A549 (cell line): ENCODE results near the gene ZDHHC19. TPM values are rescaled to one million over a fixed set of nuclear protein-coding genes. Genes with fewer than 3 reads are reported as not detected.

Source experiments
- ATAC-seq, 2 experiments: fragments of 200-7000 bp in 1 of 2; fragments of >200 bp in 1 of 2; cut with Nextera tagmentation in 1 of 2; cut with Tn5 transposase in 1 of 2; 3 replicates each; pipeline versions ENCODE4 v1.8.0 to v1.9.1; 2018 to 2020; ENCODE audit warnings: mild to moderate bottlenecking in 1 of 2, moderate library complexity in 1 of 2
- CTCF ChIA-PET: fragments of 300-600 bp; sonication (Branson Sonifier 250); formaldehyde crosslinking; extraction: SDS; loops from one replicate; lab custom pipeline; 2021; ENCODE audit warnings: antibody characterized with exemption, inconsistent platforms; lab: Yijun Ruan, JAX
- POLR2A ChIA-PET: fragments of 350-600 bp; formaldehyde crosslinking; extraction: SDS; loops from one replicate; lab custom pipeline; 2021; ENCODE audit warnings: antibody characterized with exemption, inconsistent platforms; lab: Yijun Ruan, JAX
- DNase-seq, 2 experiments: peaks; one replicate each; pipeline versions ENCODE4 v3.0.0 to v3.0.0-alpha.2; 2011 to 2016; ENCODE audit warnings: low read depth in 1 of 2, low spot score in 1 of 2
- FAIRE-seq: peaks from 2 replicates; lab custom pipeline; 2011; peaks lifted over from hg19 to GRCh38; lab: Jason Lieb, UNC
- H3K27ac ChIP-seq, 2 experiments: fragments of >200 bp; sonication (Bioruptor Twin); formaldehyde crosslinking; 3 replicates each; pipeline ENCODE4 v1.5.1; 2016 to 2017
- H3K4me1 ChIP-seq: fragments of >200 bp; sonication (Bioruptor Twin); formaldehyde crosslinking; 3 replicates; pipeline ENCODE4 v1.6.1; 2016
- H3K4me2 ChIP-seq: fragments of >200 bp; sonication (Bioruptor Twin); formaldehyde crosslinking; 3 replicates; pipeline ENCODE4 v1.6.1; 2016
- H3K4me3 ChIP-seq: fragments of >200 bp; sonication (Bioruptor Twin); formaldehyde crosslinking; 3 replicates; pipeline ENCODE4 v1.5.1; 2016
- H3K9me3 ChIP-seq: fragments of >200 bp; sonication (Bioruptor Twin); formaldehyde crosslinking; 3 replicates; pipeline ENCODE4 v1.6.1; 2016
- CBX2 ChIP-seq: fragments of 200-600 bp; sonication (generic); IDR thresholded peaks from 2 replicates; pipeline ENCODE4 v1.6.1; 2016; ENCODE audit warnings: low read depth, mild to moderate bottlenecking, borderline replicate concordance
- CBX8 ChIP-seq: fragments of 200-600 bp; sonication (generic); IDR thresholded peaks from 2 replicates; pipeline ENCODE4 v1.6.1; 2016
- CHD2 ChIP-seq: fragments of 150-350 bp; IDR thresholded peaks from 2 replicates; pipeline ENCODE4 v1.6.1; 2014; ENCODE audit warnings: low read length; ENCODE audit not compliant: partially characterized antibody
- EHMT2 ChIP-seq: fragments of 200-600 bp; sonication (generic); IDR thresholded peaks from 2 replicates; pipeline ENCODE4 v1.6.1; 2016; ENCODE audit warnings: antibody characterized with exemption, low read depth, mild to moderate bottlenecking, moderate library complexity
- FOSL2 ChIP-seq, 2 experiments: fragments of 450-650 bp in 1 of 2; fragments of >200 bp in 1 of 2; sonication (Bioruptor Twin) in 1 of 2; formaldehyde crosslinking; IDR thresholded peaks; 2 replicates each; pipeline versions ENCODE4 v1.5.0 to v1.6.1; 2016 to 2020; ENCODE audit warnings: mild to moderate bottlenecking in 1 of 2, moderate library complexity in 1 of 2
- GATA3 ChIP-seq: IDR thresholded peaks from 2 replicates; pipeline ENCODE4 v1.6.1; 2012; ENCODE audit warnings: borderline replicate concordance
- HDAC2 ChIP-seq: fragments of 200-600 bp; sonication (generic); IDR thresholded peaks from 2 replicates; pipeline ENCODE4 v1.6.1; 2016
- HEYL ChIP-seq: fragments of 250-450 bp; sonication (Bioruptor Pico); IDR thresholded peaks from 2 replicates; pipeline ENCODE4 v1.8.0; 2021; ENCODE audit warnings: mild to moderate bottlenecking, moderate library complexity
- HOXA7 ChIP-seq: fragments of 250-450 bp; sonication (Bioruptor Pico); IDR thresholded peaks from 2 replicates; pipeline ENCODE4 v1.5.0; 2020; ENCODE audit warnings: mild to moderate bottlenecking, moderate library complexity
- HOXB13 ChIP-seq: fragments of 250-450 bp; sonication (Bioruptor Pico); IDR thresholded peaks from 2 replicates; pipeline ENCODE4 v1.5.0; 2020; ENCODE audit warnings: low read depth, mild to moderate bottlenecking, moderate library complexity
- JUN ChIP-seq, 2 experiments: fragments of >200 bp; sonication (Bioruptor Twin); formaldehyde crosslinking; IDR thresholded peaks; 2 replicates in 1 of 2; 3 replicates in 1 of 2; pipeline ENCODE4 v1.6.1; 2016 to 2017
- KDM1A ChIP-seq: fragments of 200-600 bp; sonication (generic); IDR thresholded peaks from 2 replicates; pipeline ENCODE4 v1.6.1; 2016; ENCODE audit warnings: low read depth, mild to moderate bottlenecking
- MAFK ChIP-seq: fragments of 450-650 bp; IDR thresholded peaks from 2 replicates; pipeline ENCODE4 v1.6.1; 2014; ENCODE audit not compliant: partially characterized antibody
- NR3C1 ChIP-seq: fragments of >200 bp; sonication (Bioruptor Twin); formaldehyde crosslinking; IDR thresholded peaks from 3 replicates; pipeline ENCODE4 v1.6.1; 2017
- PHF8 ChIP-seq: fragments of 200-600 bp; sonication (generic); IDR thresholded peaks from 2 replicates; pipeline ENCODE4 v1.6.1; 2016; ENCODE audit warnings: low read depth, mild to moderate bottlenecking, antibody characterized with exemption, moderate library complexity, borderline replicate concordance
- POLR2A ChIP-seq: IDR thresholded peaks from 2 replicates; pipeline ENCODE4 v1.6.1; 2012; ENCODE audit warnings: mild to moderate bottlenecking, low read length
- RARB ChIP-seq: fragments of 250-450 bp; sonication (Bioruptor Pico); IDR thresholded peaks from 2 replicates; pipeline ENCODE4 v1.8.0; 2021; ENCODE audit warnings: mild to moderate bottlenecking, moderate library complexity
- RCOR1 ChIP-seq: fragments of 150-350 bp; IDR thresholded peaks from 2 replicates; pipeline ENCODE4 v1.6.1; 2014; ENCODE audit warnings: antibody characterized with exemption, low read length, low read depth
- RNF2 ChIP-seq: fragments of 200-600 bp; sonication (generic); IDR thresholded peaks from 2 replicates; pipeline ENCODE4 v1.6.1; 2016; ENCODE audit warnings: low read depth, mild to moderate bottlenecking, antibody characterized with exemption, moderate library complexity, borderline replicate concordance
- SREBF2 ChIP-seq: fragments of 450-650 bp; IDR thresholded peaks from 2 replicates; pipeline ENCODE4 v1.6.1; 2014; ENCODE audit warnings: mild to moderate bottlenecking, moderate library complexity
- TP53 ChIP-seq: fragments of 250-450 bp; sonication (Bioruptor Pico); IDR thresholded peaks from 2 replicates; pipeline ENCODE4 v1.5.0; 2021; ENCODE audit warnings: mild to moderate bottlenecking, moderate library complexity
- ZC3H11A ChIP-seq: fragments of 450-650 bp; IDR thresholded peaks from 2 replicates; pipeline ENCODE4 v1.6.1; 2014; ENCODE audit warnings: antibody characterized with exemption, mild to moderate bottlenecking
- WGBS: methylation state at CpG from one replicate; pipeline ENCODE4 v1.1.6; 2017; ENCODE audit errors: missing lambda C conversion rate; 5-methylcytosine and 5-hydroxymethylcytosine counted together
- polyA plus RNA-seq, 4 experiments: library from polyadenylated mRNA; depleted of rRNA in 3 of 4; stranded (reverse); fragments of >200 nt; fragmentation: RNase III in 1 of 4; extraction: RNeasy Plus Mini Kit Qiagen cat#74134 plus additional on column Dnase treatment in 1 of 4; gene quantifications; 2 replicates in 3 of 4; 3 replicates in 1 of 4; pipeline ENCODE4 v1.2.3, GENCODE V29; 2011 to 2017
- TF ChIP-seq, protein P1 (sequence below): fragments of >200 bp; sonication (Bioruptor Twin); formaldehyde crosslinking; IDR thresholded peaks from 3 replicates; pipeline ENCODE4 v1.5.1; 2016
- TF ChIP-seq, protein P2 (sequence below): fragments of 250-450 bp; sonication (Bioruptor Pico); IDR thresholded peaks from 2 replicates; pipeline ENCODE4 v1.5.0; 2020; ENCODE audit warnings: low read depth, mild to moderate bottlenecking, moderate library complexity
- TF ChIP-seq, protein P3 (sequence below): fragments of 200-600 bp; sonication (generic); IDR thresholded peaks from 2 replicates; pipeline ENCODE4 v1.6.1; 2016; ENCODE audit warnings: antibody characterized with exemption, mild to moderate bottlenecking, moderate library complexity
- TF ChIP-seq, protein P4 (sequence below): fragments of 150-350 bp; IDR thresholded peaks from 2 replicates; pipeline ENCODE4 v1.6.1; 2014; ENCODE audit warnings: low read depth, mild to moderate bottlenecking, low read length

Gene ZDHHC19
- polyA plus RNA-seq, 2 of the 4 experiments (the other 2 are of a cell fraction): 0.15 TPM; not detected in 1

DNA sequence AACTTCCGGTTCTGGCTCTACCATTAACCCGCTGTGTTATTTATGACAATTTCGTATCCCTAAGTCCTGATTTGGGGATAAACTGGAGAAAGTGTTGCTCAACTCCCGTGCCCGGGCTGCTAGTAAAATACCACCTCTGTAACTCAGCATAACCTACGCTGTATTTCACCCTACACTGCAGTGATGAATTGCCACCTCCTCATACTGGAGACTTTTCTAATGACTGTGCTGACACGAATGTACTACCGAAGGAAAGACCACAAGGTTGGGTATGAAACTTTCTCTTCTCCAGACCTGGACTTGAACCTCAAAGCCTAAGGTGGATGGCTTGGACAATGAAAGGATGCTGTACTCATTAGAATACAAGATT is 21.7 kb upstream of the ZDHHC19 start:
- no peak overlapping the region for H3K4me3 ChIP-seq
- ChIA-PET CTCF (no interaction called here), POLR2A (no interaction called here)
- H3K9me3 ChIP-seq: no peaks in the 10 kb centered on the region
- DNase-seq (no peak), ATAC-seq (no peak), FAIRE-seq (no peak)
- no peaks in the 10 kb centered on the region for H3K4me1 ChIP-seq
- H3K27ac ChIP-seq: no peak overlapping the region
- no peak overlapping the region for H3K4me2 ChIP-seq
- TF ChIP-seq MAFK (no peak), CHD2 (no peak), POLR2A (no peak), RARB (CRISPR knock-in tag) (no peak), KDM1A (no peak), RCOR1 (no peak), SREBF2 (no peak), NR3C1 (no peak), CBX8 (no peak), EHMT2 (no peak)
- TF ChIP-seq, protein P1, sequence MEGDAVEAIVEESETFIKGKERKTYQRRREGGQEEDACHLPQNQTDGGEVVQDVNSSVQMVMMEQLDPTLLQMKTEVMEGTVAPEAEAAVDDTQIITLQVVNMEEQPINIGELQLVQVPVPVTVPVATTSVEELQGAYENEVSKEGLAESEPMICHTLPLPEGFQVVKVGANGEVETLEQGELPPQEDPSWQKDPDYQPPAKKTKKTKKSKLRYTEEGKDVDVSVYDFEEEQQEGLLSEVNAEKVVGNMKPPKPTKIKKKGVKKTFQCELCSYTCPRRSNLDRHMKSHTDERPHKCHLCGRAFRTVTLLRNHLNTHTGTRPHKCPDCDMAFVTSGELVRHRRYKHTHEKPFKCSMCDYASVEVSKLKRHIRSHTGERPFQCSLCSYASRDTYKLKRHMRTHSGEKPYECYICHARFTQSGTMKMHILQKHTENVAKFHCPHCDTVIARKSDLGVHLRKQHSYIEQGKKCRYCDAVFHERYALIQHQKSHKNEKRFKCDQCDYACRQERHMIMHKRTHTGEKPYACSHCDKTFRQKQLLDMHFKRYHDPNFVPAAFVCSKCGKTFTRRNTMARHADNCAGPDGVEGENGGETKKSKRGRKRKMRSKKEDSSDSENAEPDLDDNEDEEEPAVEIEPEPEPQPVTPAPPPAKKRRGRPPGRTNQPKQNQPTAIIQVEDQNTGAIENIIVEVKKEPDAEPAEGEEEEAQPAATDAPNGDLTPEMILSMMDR: no peak
- TF ChIP-seq, protein P2, sequence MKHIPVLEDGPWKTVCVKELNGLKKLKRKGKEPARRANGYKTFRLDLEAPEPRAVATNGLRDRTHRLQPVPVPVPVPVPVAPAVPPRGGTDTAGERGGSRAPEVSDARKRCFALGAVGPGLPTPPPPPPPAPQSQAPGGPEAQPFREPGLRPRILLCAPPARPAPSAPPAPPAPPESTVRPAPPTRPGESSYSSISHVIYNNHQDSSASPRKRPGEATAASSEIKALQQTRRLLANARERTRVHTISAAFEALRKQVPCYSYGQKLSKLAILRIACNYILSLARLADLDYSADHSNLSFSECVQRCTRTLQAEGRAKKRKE (CRISPR knock-in tag): no peak
- TF ChIP-seq, protein P3, sequence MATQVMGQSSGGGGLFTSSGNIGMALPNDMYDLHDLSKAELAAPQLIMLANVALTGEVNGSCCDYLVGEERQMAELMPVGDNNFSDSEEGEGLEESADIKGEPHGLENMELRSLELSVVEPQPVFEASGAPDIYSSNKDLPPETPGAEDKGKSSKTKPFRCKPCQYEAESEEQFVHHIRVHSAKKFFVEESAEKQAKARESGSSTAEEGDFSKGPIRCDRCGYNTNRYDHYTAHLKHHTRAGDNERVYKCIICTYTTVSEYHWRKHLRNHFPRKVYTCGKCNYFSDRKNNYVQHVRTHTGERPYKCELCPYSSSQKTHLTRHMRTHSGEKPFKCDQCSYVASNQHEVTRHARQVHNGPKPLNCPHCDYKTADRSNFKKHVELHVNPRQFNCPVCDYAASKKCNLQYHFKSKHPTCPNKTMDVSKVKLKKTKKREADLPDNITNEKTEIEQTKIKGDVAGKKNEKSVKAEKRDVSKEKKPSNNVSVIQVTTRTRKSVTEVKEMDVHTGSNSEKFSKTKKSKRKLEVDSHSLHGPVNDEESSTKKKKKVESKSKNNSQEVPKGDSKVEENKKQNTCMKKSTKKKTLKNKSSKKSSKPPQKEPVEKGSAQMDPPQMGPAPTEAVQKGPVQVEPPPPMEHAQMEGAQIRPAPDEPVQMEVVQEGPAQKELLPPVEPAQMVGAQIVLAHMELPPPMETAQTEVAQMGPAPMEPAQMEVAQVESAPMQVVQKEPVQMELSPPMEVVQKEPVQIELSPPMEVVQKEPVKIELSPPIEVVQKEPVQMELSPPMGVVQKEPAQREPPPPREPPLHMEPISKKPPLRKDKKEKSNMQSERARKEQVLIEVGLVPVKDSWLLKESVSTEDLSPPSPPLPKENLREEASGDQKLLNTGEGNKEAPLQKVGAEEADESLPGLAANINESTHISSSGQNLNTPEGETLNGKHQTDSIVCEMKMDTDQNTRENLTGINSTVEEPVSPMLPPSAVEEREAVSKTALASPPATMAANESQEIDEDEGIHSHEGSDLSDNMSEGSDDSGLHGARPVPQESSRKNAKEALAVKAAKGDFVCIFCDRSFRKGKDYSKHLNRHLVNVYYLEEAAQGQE: no peak
- 94% methylated on average over 8 of the region's 8 CpGs for WGBS

DNA sequence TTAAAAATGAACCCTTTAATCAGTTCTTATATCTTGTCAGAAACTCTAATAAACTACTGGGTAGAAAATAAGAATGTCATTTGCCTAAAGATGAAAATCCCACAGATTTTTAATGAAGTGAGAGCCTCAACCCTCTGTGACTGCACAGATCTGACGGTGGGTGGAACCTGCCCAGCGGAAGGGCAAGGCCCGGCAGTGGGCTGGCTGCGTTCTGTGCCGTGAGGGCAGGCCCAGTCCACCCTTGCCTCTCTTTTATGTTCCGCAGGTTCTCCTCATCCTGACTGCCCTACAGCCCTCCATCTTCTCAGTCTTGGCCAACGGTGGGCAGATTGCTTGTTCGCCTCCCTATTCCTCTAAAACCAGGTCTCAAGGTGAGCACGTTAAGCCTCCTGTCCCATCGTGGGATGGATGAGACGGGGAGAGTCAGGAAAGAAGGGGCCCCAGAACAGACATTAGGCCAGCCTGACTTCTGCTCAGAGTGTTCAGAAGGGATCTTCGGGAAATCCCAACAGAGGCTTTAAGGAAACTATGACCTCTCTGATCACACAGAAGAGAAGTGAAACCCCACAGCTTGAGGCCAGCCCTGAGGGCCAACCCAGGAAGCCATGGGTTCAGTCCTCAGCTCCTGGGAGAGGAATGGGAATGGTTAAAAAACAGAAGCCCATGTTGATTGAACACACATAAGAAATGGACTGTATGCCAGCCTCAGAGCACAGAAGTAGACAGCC is 21.1 kb upstream of the ZDHHC19 start:
- H3K4me2 ChIP-seq: no peak overlapping the region
- no peaks in the 10 kb centered on the region for H3K4me1 ChIP-seq
- ATAC-seq: no peak
- H3K4me3 ChIP-seq: no peak overlapping the region
- FAIRE-seq: no peak
- no peaks in the 10 kb centered on the region for H3K9me3 ChIP-seq
- CTCF ChIA-PET: no interaction called here
- POLR2A ChIA-PET: no interaction called here
- 97% methylated on average over 12 of the region's 12 CpGs for WGBS
- no peak for DNase-seq
- no peak overlapping the region for H3K27ac ChIP-seq
- TF ChIP-seq MAFK (no peak), ZC3H11A (no peak), CBX2 (no peak), HOXB13 (CRISPR knock-in tag) (no peak), SREBF2 (no peak), EHMT2 (no peak), GATA3 (no peak), TP53 (no peak), HEYL (no peak), JUN (IDR thresholded peaks at IDR 0.05) (no peak), RNF2 (no peak), HDAC2 (no peak), PHF8 (no peak), HOXA7 (CRISPR knock-in tag) (no peak), FOSL2 (IDR thresholded peaks at IDR 0.05) (no peak), FOSL2 (CRISPR knock-in tag; IDR thresholded peaks at IDR 0.05) (no peak)
- TF ChIP-seq, protein P3: no peak
- TF ChIP-seq, protein P4, sequence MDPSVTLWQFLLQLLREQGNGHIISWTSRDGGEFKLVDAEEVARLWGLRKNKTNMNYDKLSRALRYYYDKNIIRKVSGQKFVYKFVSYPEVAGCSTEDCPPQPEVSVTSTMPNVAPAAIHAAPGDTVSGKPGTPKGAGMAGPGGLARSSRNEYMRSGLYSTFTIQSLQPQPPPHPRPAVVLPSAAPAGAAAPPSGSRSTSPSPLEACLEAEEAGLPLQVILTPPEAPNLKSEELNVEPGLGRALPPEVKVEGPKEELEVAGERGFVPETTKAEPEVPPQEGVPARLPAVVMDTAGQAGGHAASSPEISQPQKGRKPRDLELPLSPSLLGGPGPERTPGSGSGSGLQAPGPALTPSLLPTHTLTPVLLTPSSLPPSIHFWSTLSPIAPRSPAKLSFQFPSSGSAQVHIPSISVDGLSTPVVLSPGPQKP: no peak
